Peyer's patch (tissue), 4 donors: ENCODE data around the gene SCLY. TPM values are rescaled to one million over a fixed set of nuclear protein-coding genes. Genes with fewer than 3 reads are reported as not detected.

Experiments
- DNase-seq, 3 donors: peaks; one replicate each; pipeline ENCODE4 v3.0.0-alpha.2; 2017 to 2019
- H3K27ac ChIP-seq, 4 donors: fragments of 200-600 bp; sonication (generic); one replicate each; pipeline ENCODE4 v1.5.1; 2016 to 2019
- H3K27me3 ChIP-seq, 2 donors: fragments of 200-600 bp; sonication (generic); one replicate each; pipeline ENCODE4 v1.5.1; 2019
- H3K36me3 ChIP-seq, 3 donors: fragments of 200-600 bp; sonication (generic); one replicate each; pipeline ENCODE4 v1.5.1; 2016 to 2019
- H3K4me1 ChIP-seq, 4 donors: fragments of 200-600 bp; sonication (generic); one replicate each; pipeline ENCODE4 v1.5.1; 2016 to 2019
- H3K4me3 ChIP-seq, 4 donors: fragments of 200-600 bp; sonication (generic); 1 replicate in 3 of 4; 2 replicates in 1 of 4; pipeline ENCODE4 v1.5.1; 2016 to 2019; ENCODE audit warnings: mild to moderate bottlenecking in 1 of 4
- H3K9me3 ChIP-seq, 4 donors: fragments of 200-600 bp; sonication (generic); one replicate each; pipeline ENCODE4 v1.5.1; 2016 to 2019; ENCODE audit warnings: mild to moderate bottlenecking in 1 of 4
- POLR2A ChIP-seq, 2 donors: fragments of 450-650 bp; IDR thresholded peaks; one replicate each; pipeline ENCODE4 v1.5.1; 2017; ENCODE audit warnings: antibody characterized with exemption in 2 of 2, mild to moderate bottlenecking in 2 of 2, moderate library complexity in 2 of 2
- total RNA-seq, 4 donors: library from RNA; depleted of rRNA; stranded (reverse); fragments of >200 nt; gene quantifications; one replicate each; pipeline ENCODE4 v1.1.0, GENCODE V29; 2016
- TF ChIP-seq, protein P1 (sequence below), 6 experiments: fragments of 450-650 bp in 4 of 6; fragments of 200-600 bp in 2 of 6; sonication (generic) in 1 of 6; IDR thresholded peaks; one replicate each; pipeline ENCODE4 v1.5.1; 2017 to 2019; ENCODE audit warnings: antibody characterized with exemption in 6 of 6, mild to moderate bottlenecking in 3 of 6, moderate library complexity in 1 of 6

The SCLY gene
- total RNA-seq, 4 donors from 2014 or later = 13.2 to 45.2 (median 24.2) TPM

DNA sequence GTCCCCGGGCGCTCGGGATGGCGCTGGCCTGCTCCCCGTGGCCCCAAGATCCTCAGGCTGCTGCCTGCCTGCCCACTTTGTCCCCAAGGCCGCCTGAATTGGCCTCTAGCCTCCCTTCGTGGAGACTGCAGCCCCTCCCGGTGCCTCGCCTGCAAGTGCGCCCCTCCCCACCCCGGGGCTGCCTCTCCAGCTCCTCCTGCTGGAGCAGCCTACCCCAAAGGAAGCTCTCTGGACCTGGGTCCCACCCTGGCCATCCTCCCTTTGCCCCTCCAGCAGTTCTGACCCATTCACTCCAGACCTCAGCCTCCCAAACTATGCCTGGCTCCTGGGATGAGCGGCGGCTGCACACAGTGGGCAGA lies 45.5 kb downstream of the SCLY start:
- Histone ChIP-seq H3K4me1 (peaks cover 0 to 27% (median 6%) of the 10 kb centered on the region in 4 donors), H3K27me3 (no peaks in the 10 kb centered on the region), H3K4me3 (no peak overlapping the region), H3K27ac (peak overlapping the region in 1 of 4 donors; percentile 76), H3K36me3 (no peaks in the 10 kb centered on the region), H3K9me3 (no peaks in the 10 kb centered on the region)
- peak in 2 of 3 donors; percentile 44 to 46 for DNase-seq
- no peak for TF ChIP-seq POLR2A (IDR thresholded peaks at IDR 0.05)
- TF ChIP-seq, protein P1, sequence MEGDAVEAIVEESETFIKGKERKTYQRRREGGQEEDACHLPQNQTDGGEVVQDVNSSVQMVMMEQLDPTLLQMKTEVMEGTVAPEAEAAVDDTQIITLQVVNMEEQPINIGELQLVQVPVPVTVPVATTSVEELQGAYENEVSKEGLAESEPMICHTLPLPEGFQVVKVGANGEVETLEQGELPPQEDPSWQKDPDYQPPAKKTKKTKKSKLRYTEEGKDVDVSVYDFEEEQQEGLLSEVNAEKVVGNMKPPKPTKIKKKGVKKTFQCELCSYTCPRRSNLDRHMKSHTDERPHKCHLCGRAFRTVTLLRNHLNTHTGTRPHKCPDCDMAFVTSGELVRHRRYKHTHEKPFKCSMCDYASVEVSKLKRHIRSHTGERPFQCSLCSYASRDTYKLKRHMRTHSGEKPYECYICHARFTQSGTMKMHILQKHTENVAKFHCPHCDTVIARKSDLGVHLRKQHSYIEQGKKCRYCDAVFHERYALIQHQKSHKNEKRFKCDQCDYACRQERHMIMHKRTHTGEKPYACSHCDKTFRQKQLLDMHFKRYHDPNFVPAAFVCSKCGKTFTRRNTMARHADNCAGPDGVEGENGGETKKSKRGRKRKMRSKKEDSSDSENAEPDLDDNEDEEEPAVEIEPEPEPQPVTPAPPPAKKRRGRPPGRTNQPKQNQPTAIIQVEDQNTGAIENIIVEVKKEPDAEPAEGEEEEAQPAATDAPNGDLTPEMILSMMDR (IDR thresholded peaks at IDR 0.05) = no peak

DNA sequence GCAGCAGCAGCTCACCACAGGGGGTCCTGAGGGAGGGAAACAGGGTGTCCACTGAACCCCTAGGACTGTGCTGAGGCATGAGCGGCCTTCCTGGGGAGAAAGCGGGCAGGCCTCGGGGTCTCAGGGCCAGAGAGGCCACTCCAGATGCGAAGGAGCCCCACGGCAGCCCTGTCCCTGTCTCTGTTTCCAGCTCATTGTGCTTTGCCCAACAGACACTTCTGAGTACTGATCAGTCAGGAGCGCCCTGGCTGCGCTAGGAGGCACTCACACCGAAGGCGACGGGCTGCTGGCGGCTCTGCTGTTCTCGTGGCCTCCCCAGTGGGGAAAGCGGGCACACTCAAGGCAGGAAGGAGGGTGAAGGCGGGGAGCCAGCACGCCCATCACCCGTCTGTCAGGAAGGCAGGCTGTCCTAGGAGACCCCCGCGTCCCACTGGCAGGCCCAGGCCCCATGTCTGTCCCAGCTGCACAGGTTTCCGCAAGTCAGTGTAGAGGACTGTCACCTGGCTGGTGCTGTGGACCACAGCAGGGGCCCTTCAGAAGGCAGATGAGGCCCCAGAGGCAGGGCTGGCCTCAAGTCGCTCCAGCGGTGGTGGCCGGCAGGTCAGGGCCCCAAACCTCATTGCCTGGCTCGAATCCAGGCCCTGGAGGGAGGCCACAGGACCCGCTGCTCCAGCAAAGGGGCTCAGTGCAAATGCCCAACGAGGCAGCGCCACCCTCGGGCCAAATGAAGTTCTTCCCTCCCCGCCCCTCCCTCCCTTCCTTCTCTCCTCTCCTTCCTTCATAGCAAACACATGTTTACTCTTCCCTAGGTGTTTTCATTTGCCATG lies 46.1 kb downstream of the SCLY start:
- H3K4me1 ChIP-seq = peaks cover 0 to 27% (median 6%) of the 10 kb centered on the region in 4 donors
- H3K4me3 ChIP-seq = peak overlapping the region; percentile 11 to 46 (median 32)
- no peaks in the 10 kb centered on the region for H3K36me3 ChIP-seq
- peak overlapping the region in 2 of 4 donors; percentile 30 to 76 for H3K27ac ChIP-seq
- no peaks in the 10 kb centered on the region for H3K27me3 ChIP-seq
- TF ChIP-seq POLR2A (IDR thresholded peaks at IDR 0.05) = no peak
- TF ChIP-seq, protein P1 (IDR thresholded peaks at IDR 0.05) = peak in 4 of 6 experiments; percentile 42 to 54 (median 51)
- H3K9me3 ChIP-seq = no peaks in the 10 kb centered on the region
- DNase-seq = peak; percentile 50 to 75 (median 73)

DNA sequence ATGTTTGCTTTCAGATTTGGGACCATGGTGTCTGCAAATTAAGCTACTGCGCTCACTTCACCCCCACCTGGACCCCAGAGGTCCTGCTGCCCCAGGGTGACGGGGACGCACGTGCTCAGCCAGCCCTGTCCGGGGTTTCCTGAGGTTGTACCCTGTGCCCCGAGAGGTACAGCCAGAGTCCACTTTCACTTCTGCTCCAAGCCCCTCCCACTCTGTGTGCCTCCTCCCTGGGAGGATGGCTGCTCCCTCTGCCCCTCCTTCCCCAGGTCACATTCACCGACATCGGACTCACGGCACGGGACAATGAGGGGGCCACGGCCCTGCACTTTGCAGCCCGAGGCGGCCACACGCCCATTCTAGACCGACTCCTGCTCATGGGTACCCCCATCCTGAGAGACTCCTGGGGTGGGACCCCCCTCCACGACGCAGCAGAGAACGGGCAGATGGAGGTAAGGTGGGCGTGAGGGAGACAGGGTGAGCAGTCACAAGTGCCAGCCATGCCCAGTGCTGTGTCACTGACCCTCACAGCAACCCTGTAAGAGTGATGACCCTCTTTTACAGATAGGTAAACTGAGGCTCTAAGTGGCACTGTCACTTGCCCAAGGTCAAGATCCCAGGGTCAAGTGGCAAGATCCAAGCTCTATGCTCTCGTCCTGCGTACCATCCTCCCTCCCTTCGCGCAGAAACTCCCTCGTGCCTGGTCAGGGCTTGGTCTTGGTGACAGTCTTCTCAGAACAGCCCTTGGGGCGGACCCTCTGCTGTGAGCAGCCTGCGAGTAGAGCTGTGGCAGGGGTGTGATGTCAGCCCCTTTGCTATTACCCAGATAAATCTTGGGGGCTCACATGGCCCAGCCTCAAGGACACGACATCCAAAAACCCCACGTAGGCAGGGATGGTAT lies 47.0 kb downstream of the SCLY start:
- H3K9me3 ChIP-seq = no peaks in the 10 kb centered on the region
- TF ChIP-seq POLR2A (IDR thresholded peaks at IDR 0.05) = no peak
- TF ChIP-seq, protein P1 (IDR thresholded peaks at IDR 0.05) = no peak
- DNase-seq = peak in 2 of 3 donors; percentile 87 to 92
- peaks cover 0 to 27% (median 6%) of the 10 kb centered on the region in 4 donors for H3K4me1 ChIP-seq
- no peaks in the 10 kb centered on the region for H3K27me3 ChIP-seq
- H3K27ac ChIP-seq = peak overlapping the region in 2 of 4 donors; percentile 30 to 76
- H3K4me3 ChIP-seq = peak overlapping the region; percentile 11 to 46 (median 32)
- H3K36me3 ChIP-seq = no peaks in the 10 kb centered on the region

DNA sequence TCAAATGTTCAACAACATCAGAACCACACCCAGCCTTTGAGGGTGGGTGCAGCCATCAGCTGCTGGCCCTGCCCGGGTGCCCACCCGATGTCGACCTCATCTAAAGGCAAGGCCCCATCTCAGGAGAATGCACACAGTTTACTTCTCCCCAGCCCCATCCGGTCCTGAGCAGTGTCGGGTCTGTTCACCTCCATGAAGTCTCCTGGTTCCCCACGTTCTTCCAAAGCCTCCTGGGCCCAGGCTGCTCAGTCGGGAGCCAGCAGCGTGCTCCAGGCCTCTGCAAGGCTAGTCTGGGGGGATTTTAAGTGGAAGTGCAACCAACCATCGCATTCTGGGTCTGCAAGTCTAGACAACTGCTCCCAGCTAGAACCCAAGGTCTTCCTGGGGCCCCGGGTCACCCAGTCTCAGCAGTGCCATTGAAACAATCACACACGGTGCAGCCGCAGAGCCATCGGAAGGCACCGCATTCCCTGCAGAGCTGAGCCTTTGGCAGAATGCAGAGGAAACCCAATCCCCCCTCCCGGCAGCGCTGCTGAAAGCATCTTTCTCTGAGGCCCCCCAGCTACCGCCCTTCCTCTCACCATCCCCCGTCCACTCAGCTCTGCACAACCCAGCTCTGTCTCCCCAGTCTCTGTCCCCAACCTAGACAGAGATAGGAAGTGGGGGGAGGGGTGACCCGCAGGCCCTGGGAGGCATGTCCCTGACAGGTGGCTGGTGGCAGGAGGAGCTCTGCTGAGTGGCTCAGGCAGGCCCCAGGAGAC lies 47.8 kb downstream of the SCLY start:
- no peaks in the 10 kb centered on the region for H3K36me3 ChIP-seq
- H3K27ac ChIP-seq = peak overlapping the region in 2 of 4 donors; percentile 14 to 76
- DNase-seq = peak; percentile 47 to 89 (median 86)
- no peaks in the 10 kb centered on the region for H3K27me3 ChIP-seq
- TF ChIP-seq POLR2A (IDR thresholded peaks at IDR 0.05) = no peak
- TF ChIP-seq, protein P1 (IDR thresholded peaks at IDR 0.05) = no peak
- no peaks in the 10 kb centered on the region for H3K9me3 ChIP-seq
- peak overlapping the region in 2 of 4 donors; percentile 11 to 32 for H3K4me3 ChIP-seq
- peaks cover 0 to 27% (median 6%) of the 10 kb centered on the region in 4 donors for H3K4me1 ChIP-seq

DNA sequence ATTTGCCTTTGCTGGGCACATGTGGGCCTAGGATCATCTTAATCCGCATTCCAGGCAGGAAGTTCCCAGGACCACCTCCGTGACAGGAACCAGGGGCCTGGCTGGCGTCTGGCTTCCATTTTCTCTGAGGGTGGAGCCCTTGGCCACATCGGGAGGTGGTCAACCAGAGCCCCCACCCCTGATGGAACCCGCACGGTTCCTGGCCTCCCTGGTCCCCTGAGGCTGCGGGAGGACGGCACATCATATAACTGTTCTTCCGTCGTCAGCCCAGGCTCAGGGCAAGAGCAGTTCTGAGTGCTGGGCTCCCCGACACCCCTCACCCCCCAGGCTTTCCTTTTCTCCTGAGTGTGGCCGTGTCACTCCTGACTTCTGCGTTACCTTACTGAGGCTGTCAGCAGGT lies 52.8 kb downstream of the SCLY start:
- H3K27me3 ChIP-seq = no peaks in the 10 kb centered on the region
- H3K4me3 ChIP-seq = no peak overlapping the region
- no peaks in the 10 kb centered on the region for H3K9me3 ChIP-seq
- H3K4me1 ChIP-seq = peaks cover 0 to 10% (median 3%) of the 10 kb centered on the region in 4 donors
- no peak overlapping the region for H3K27ac ChIP-seq
- TF ChIP-seq POLR2A (IDR thresholded peaks at IDR 0.05) = no peak
- TF ChIP-seq, protein P1 (IDR thresholded peaks at IDR 0.05) = no peak
- no peaks in the 10 kb centered on the region for H3K36me3 ChIP-seq
- DNase-seq = peak in 2 of 3 donors; percentile 20 to 39
